NCI-H446 treated with DMSO at 0.1 percent for 48 hours (cell line): Measurements from ENCODE around the gene STAC3.

Source experiments
- DNase-seq: peaks from one replicate; lab custom pipeline; 2025; lab: John Stamatoyannopoulos, UW

STAC3 gene

GRCh38 chr12:57254506-57255280 lies 3.7 kb upstream of the STAC3 start:
- DNase-seq, result no peak

GRCh38 chr12:57250541-57250940 lies 446 bp downstream of the STAC3 start:
- no peak for DNase-seq

- no peak for DNase-seq
These were observed 1.8 kb downstream of the STAC3 start for GRCh38 chr12:57248934-57249742.

GRCh38 chr12:57247041-57247440 lies 3.9 kb downstream of the STAC3 start:
- no peak for DNase-seq

DNA sequence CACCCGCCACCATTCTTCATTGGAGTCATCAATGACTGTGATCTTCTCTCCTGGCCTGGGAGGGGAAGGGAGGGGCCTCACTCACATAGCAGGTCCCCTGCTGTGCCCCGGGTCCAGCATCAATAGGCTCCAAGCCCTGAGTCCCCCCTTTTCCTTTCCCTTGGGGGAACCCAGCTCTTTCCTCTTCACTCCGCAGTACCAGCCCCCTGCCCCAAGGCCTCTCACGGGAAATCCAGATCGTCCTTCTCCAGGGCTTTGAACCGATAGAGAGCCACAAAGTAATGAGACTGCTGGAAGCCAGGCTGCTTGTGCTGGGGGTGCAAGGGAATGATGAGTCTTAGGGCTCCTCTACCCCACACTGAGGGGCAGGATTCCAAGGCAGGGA lies 6.7 kb downstream of the STAC3 start:
- DNase-seq, result no peak

DNA sequence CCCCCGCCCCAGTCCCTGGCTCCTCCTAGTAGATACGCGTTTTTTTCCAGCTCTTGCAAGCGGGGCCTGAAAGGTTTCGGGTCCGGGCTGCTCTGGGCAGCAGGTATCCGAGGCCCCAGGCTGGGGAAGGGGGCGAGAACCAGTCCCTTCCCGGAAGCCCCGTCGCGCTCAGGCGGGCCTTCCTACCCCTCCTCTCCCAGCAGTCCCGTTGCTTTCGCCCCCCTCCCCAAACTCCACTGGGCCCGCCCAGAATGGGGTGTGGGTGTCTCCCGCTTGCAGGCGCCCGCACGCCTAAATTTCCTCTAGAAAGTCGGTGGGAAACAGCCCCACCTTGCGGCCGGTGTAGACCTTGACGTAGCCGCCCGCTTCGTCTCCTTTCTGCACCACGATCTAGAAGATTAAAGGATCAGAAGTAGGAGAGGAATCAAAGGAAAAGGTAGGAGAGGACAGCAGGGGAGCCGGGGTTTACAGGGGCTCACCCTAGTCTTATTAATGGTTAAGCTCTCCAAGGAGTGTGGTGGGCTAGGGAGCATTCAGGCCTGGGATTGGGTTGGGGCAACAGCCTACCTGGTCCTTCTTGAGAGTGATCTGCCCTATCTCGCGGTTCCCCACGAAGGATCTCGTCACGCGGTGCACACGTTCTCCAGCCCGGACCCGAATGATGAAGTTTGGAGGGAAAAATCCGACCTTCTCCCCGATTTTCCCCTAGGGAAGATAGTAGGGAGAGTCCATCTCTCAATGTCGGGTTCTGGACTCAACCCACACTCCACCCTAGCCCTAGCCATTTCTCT lies 7.3 kb downstream of the STAC3 start:
- peak; percentile 37 for DNase-seq

DNA sequence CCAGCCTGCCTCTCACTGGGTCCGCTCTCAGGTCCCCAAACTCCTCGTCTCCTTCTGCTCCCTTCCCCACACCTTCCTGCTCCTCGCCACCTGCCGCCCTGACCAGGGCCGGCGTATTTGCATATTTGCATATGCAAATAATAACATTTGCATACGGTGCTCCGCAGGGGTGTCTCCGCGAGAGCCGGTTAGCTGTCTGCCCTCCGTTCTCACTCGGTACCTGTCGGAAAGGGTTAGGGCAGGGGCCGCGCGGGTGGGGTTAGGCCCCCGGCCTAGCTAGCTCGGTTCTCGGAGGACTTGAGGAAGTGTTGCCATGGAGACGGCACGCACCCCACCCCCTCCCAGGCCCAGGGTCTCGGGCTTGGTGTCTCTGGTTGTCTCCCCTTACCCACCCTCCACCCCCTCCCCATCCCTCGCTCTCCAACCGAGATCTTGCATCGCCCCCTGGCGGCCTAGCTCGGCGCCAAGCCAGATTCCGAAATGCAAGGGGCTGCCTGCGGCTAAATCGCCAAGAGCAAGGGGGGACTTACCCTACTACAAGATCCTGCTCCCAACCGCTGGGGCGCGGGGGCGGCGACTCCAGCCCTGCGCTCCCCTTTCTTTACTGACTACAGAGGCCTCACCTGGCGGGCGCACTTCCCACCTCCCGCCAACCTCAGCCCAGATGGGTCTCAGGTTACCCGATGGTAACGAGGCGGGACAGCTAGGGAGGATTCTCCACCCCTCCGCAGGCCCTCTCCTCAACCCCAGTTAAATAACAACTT lies 8.1 kb downstream of the STAC3 start:
- peak; percentile 68 for DNase-seq

GRCh38 chr12:57242329-57242690 lies 8.7 kb downstream of the STAC3 start:
- peak; percentile 70 for DNase-seq

- no peak for DNase-seq
These were observed 9.3 kb downstream of the STAC3 start for GRCh38 chr12:57241402-57242310.

- no peak for DNase-seq
These were observed 10.0 kb downstream of the STAC3 start for GRCh38 chr12:57240926-57241401.

- peak; percentile 32 for DNase-seq
These were observed 10.7 kb downstream of the STAC3 start for GRCh38 chr12:57240066-57240921.

GRCh38 chr12:57239587-57240065 lies 11.4 kb downstream of the STAC3 start:
- DNase-seq, result no peak

DNA sequence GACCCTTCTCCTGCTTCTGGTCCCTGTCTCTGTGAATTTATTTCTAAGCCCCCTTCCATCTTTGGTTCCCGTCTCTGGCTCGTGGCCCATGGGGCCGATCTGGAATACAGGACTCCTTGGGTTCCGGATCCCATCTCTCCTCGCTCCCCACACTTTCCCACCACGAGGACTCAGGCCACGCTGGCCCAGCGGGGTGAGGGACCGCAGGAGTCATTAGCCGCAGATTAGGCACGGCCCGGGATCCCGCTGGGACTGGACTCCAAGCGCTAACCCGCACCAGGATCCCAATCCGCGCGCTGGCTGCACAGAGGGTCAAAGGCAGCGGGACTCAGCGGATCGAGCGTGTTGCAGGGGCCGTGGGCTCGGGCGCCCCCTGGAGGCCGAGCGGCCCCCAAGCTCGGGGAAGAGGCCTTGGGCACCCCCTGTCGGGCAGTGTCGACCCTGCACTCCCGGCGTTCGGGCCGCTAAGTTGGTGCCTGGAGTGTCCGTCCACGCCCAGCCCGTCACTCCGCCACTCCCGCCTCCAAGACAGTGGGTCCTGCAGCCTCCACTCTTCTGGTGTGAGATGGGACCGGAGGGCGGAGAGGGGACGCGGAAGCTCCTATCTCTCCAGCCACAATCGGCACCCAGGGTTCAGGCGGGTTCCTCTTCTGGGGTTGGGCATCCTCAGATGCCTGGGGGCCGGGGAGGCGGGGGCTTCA lies 12.0 kb downstream of the STAC3 start:
- peak; percentile 69 for DNase-seq

DNA sequence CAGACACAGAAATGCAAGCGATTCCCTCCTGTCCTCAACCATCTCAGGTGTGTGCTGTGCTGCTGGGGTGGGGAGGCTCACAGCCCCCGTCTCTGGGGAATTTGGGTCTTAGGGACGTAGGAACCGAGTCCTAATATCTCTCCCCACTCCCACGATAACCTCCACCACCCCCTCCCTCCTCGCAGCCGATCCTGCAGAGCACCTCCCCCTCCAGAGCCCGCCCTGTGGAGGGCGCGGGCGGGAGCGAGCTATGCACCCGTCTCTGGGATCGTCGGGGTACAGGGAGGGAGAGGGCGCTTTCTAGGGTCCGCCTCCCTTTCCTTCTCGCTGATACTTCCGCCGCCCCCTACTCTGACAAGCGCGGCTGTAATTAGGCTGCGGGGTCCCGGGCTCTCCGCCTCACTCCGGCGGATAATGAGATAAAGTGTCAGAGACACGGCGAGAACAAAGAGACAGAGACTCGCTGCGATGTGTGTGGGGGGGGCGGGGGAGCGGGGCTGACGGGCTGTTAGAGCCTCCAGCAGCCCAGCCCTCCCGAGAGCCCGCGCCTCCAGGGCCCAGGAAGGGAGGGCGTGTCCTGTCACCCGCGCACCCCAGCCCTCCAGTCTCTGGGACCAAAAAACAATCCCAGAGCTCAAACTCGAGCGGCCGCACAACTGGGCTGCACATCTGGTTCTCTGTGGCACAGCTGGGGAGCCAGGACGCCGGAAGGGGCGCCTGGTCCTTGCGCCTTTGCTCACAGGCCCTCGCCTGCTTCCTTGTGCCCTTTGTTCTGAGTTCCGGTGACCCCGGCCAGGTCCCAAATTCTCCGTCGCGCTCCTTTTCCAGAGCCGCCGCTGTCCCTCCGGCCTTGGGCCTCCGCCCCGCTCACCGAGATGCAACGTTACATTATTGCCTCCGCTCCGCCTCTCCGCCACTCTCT lies 12.8 kb downstream of the STAC3 start:
- no peak for DNase-seq

DNA sequence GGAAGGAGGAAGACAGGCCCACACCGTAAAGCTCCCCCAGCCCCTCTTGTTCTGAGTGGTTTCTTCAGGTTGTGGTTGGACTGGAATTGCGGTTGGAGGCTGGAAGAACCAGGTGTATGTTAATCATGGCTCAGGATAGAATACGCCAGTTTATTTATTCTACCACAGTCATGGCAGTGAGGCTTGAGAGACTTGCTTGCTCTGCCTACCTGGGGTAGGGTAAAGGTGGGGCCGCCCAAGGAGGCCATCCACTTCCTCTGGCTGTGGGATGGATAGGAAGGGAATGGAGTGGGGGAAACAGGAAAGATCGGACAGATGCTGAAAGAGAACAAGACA lies 13.4 kb downstream of the STAC3 start:
- no peak for DNase-seq

DNA sequence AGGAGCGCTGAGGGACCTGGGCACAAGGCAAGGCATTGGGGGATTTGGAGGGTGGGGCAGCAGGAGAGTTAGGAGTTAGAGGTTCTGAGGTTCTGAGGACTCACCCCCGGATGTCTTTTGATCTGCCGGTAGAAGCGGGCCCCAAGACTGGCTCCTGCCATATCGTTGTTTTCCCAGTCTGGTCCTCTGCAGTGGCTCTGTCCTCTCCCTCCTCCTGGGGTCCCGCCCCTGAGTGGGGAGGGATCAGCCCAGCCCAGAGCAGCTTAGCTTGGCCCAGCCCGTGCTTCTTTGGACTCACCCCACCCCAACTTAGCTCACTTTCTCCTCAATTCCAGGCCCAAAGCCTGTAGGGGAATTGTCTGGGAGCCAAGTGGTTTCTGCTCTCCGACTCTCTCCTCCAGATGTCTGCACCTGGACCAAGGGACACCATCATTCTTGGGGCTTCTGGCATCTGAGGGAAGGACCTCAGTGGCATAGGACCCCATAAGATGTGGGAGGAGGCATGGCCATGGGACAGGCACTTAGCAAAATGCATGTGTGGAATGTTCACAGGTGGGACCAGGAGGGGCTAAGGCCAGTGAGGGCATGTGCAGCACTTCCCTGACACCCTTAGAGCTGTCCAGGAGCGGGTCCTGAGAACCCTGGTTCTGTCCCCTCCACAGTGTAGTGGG lies 13.9 kb downstream of the STAC3 start:
- no peak for DNase-seq

GRCh38 chr12:57236201-57236924 lies 14.6 kb downstream of the STAC3 start:
- DNase-seq, result no peak
